ENCODE results near the gene CGREF1. TPM values are rescaled to one million over a fixed set of nuclear protein-coding genes. Genes with fewer than 3 reads are reported as not detected.

The CGREF1 gene
- total RNA-seq, 3 donors from 2014 or later = 0.41 to 1.9 (median 1.5) TPM

DNA sequence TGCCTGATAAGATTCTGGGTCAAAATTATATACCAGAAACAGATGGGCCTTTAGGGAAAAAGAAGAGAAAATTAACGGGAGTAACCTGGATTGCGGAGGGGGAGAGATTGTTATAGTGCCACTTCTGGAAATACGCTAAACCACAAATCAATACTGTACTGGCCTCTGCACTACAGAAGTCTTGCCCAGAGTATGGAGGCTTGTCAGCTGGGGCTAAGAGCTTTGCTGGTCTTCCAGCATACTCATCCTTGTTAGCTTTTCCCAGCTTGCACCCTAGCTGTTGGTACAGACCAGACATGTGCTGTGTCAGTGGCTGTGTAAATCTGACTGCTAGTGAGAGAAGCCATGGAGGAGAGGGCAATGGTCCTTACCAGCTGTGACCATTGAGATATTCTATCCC is 58.6 kb downstream of the CGREF1 start:
- DNase-seq = no peak
- H3K4me1 ChIP-seq (ENCODE audit: low read depth) = no peaks in the 10 kb centered on the region
- no peak for ATAC-seq
- H3K36me3 ChIP-seq (ENCODE audit: low read depth) = no peaks in the 10 kb centered on the region
- intact Hi-C loops (cut with DNase I, micrococcal nuclease) = no loop called here
- H3K4me3 ChIP-seq = no peak overlapping the region
- TF ChIP-seq, protein P1, sequence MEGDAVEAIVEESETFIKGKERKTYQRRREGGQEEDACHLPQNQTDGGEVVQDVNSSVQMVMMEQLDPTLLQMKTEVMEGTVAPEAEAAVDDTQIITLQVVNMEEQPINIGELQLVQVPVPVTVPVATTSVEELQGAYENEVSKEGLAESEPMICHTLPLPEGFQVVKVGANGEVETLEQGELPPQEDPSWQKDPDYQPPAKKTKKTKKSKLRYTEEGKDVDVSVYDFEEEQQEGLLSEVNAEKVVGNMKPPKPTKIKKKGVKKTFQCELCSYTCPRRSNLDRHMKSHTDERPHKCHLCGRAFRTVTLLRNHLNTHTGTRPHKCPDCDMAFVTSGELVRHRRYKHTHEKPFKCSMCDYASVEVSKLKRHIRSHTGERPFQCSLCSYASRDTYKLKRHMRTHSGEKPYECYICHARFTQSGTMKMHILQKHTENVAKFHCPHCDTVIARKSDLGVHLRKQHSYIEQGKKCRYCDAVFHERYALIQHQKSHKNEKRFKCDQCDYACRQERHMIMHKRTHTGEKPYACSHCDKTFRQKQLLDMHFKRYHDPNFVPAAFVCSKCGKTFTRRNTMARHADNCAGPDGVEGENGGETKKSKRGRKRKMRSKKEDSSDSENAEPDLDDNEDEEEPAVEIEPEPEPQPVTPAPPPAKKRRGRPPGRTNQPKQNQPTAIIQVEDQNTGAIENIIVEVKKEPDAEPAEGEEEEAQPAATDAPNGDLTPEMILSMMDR (IDR thresholded peaks at IDR 0.05) = no peak
- H3K9me3 ChIP-seq = no peaks in the 10 kb centered on the region

DNA sequence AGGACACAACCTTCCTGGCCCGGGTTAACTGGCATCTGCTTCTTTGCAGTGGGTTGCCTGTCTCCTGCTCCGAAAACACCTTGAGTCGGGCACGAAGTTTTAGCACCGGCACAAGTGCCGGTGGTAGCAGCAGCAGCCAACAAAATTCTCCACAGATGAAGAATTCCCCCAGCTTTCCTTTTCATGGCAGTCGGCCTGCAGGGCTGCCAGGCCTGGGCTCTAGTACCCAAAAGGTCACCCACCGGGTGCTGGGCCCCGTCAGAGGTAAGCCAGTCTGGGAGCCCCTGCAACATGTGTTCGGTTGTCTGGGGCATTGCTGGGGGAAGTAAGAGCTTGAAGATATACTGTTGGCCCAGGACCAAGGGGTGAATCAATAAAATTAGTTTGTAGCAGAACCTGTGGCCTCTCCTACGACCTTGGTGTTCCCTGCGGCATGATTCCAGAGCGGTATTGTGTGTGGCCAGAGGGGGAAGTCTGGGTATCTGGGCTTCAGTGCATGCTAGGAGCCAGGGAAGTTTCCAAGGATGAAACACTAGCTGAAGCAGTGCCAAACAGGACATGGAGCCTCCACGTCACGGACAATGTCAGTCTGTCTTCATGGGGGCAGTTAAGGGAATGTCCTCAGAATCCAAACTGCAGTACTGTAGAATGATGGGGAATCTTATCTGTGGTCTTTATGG is 59.6 kb downstream of the CGREF1 start:
- no peak for DNase-seq
- H3K36me3 ChIP-seq (ENCODE audit: low read depth) = no peaks in the 10 kb centered on the region
- no peak for ATAC-seq

DNA sequence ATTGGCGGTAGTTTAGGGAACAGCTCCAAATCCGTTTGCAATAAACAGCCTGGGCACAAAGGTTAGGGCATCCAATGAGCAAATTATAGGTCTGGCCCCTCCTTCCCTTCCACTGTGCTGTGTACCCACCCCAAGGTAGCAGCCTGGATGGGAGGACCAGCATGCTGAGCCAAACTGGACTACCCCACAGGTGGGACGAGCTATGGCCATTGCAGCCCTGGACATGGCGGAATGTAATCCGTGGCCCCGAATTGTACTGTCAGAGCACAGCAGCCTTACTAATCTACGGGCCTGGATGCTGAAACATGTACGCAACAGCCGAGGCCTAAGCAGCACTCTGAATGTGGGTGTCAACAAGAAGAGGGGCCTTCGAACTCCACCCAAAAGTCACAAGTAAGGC is 60.7 kb downstream of the CGREF1 start:
- intact Hi-C loops (cut with DNase I, micrococcal nuclease) = no loop called here
- no peaks in the 10 kb centered on the region for H3K9me3 ChIP-seq
- ATAC-seq (no peak), DNase-seq (no peak)
- no peak overlapping the region for H3K4me3 ChIP-seq
- H3K36me3 ChIP-seq (ENCODE audit: low read depth) = no peaks in the 10 kb centered on the region
- TF ChIP-seq, protein P1 (IDR thresholded peaks at IDR 0.05) = no peak
- H3K4me1 ChIP-seq (ENCODE audit: low read depth) = no peaks in the 10 kb centered on the region

More for the DNA sequence above, 59.6 kb downstream of the CGREF1 start:
- H3K9me3 ChIP-seq = no peaks in the 10 kb centered on the region
- H3K4me1 ChIP-seq (ENCODE audit: low read depth) = no peaks in the 10 kb centered on the region
- intact Hi-C loops (cut with DNase I, micrococcal nuclease) = no loop called here
- no peak overlapping the region for H3K4me3 ChIP-seq
- TF ChIP-seq, protein P1 (IDR thresholded peaks at IDR 0.05) = no peak

DNA sequence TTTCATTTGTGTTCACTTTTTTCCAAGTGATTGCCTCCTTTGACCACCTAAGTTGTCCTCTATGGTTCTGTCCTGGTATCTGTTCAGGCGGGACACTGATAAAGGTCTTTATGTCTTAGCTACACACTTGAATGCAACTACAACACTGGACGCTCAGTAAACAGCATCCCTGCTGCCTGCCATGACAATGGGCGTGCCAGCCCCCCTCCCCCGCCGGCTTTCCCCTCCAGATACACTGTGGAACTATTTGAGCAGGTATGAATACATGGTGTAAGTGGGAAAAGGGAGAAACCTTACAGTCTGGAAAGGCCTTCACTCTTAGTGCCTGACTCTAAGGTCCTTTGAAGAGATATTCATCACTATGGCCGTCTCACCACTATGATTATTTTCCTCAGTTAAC is 61.7 kb downstream of the CGREF1 start:
- no peak for ATAC-seq
- TF ChIP-seq, protein P1 (IDR thresholded peaks at IDR 0.05) = no peak
- H3K4me1 ChIP-seq (ENCODE audit: low read depth) = peaks cover 5% of the 10 kb centered on the region
- DNase-seq = no peak
- no peaks in the 10 kb centered on the region for H3K36me3 ChIP-seq (ENCODE audit: low read depth)
- H3K4me3 ChIP-seq = no peak overlapping the region
- intact Hi-C loops (cut with DNase I, micrococcal nuclease) = no loop called here
- H3K9me3 ChIP-seq = no peaks in the 10 kb centered on the region

DNA sequence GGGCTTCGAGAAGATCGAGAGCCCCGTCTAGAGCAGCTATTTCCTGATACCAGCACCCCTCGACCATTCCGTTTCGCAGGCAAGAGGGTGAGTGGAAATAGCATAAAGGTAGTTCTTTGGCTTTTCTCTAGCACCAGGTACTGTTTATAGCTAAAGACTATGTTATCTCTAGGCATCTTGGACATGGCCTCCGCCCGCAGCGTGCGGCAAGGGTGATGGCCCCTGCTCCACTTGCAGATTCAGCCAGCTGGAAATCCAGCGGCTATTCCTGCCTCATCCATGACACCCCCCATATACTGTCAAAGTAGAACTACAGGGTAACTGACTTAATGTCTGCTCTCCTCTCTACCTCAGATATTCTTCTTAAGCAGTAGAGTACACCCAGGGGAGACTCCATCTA is 64.2 kb downstream of the CGREF1 start:
- Histone ChIP-seq H3K4me3 (no peak overlapping the region), H3K4me1 (ENCODE audit: low read depth) (peaks cover 8% of the 10 kb centered on the region), H3K36me3 (ENCODE audit: low read depth) (no peaks in the 10 kb centered on the region), H3K9me3 (no peaks in the 10 kb centered on the region)
- intact Hi-C loops (cut with DNase I, micrococcal nuclease) = no loop called here
- DNase-seq (no peak), ATAC-seq (no peak)
- TF ChIP-seq, protein P1 (IDR thresholded peaks at IDR 0.05) = no peak

DNA sequence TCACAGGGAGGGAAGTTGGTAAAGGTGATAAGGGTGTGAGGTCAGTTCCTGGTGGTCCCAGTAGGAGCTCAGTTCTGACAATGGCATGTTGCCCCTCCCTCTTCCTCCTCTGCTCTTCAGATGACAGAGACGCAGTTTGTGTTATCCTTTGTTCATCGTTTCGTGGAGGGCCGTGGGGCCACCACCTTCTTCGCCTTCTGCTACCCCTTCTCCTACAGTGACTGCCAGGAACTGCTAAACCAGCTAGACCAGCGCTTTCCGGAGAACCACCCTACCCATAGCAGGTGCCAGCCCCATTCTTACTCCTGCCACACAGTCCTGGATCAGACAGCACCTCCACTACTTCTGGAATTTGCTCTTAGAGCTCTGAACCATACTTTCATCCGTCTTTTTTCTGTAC is 65.2 kb downstream of the CGREF1 start:
- H3K36me3 ChIP-seq (ENCODE audit: low read depth) = no peaks in the 10 kb centered on the region
- H3K9me3 ChIP-seq = no peaks in the 10 kb centered on the region
- ATAC-seq (no peak), DNase-seq (no peak)
- TF ChIP-seq, protein P1 (IDR thresholded peaks at IDR 0.05) = no peak
- H3K4me3 ChIP-seq = no peak overlapping the region
- peaks cover 15% of the 10 kb centered on the region for H3K4me1 ChIP-seq (ENCODE audit: low read depth)
- intact Hi-C loops (cut with DNase I, micrococcal nuclease) = no loop called here
